ENCODE measurements around the gene IZUMO3.
"Not testable (repeated sequence)": the region's sequence is repeated elsewhere in the genome, so short reads cannot be mapped to it uniquely, and the experiment has no call there.

Gene IZUMO3, protein sequence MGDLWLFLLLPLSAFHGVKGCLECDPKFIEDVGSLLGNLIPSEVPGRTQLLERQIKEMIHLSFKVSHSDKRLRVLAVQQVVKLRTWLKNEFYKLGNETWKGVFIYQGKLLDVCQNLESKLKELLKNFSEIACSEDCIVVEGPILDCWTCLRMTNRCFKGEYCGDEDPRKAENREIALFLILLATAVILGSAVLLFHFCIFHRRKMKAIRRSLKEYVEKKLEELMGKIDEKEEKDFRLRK

DNA sequence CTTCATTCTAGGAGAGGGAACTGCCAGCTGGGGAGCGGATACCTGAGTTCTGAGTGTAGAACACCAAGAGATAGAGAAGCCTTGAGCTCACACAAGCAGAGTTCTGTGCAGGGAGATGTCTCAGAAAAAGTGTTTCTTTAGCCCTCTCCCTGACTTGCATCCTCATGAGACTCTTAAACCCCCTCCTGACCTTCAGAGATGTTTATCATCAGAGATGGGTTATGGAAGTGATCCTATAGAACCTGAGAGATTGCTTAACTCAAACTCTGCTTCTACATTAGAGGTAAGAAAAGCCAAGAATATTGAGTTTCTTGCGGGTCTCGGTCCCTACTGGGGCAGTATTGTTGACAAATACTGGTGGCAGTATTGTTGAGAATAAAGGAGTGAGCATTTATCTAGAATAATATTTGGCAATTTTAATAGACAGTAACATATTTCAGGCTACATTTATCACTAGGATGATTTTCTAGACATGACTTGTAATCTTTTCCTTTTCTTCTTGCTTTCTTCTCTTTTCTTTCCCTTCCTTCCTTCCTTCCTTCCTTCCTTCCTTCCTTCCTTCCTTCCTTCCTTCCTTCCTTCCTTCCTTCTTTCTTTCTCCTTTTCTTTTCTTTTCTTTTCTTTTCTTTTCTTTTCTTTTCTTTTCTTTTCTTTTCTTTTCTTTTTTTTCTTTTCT, at the start of gene IZUMO3:
IZUMO3 (minus strand) TSS at position 51 of the 676 bp plus-strand sequence. CDS start 248 bp downstream, outside the sequence.
- DNase-seq (ENCODE audit: low spot score), result no peak

GRCh38 chr9:24594234-24594850, 48.6 kb upstream of the IZUMO3 start:
- DNase-seq (ENCODE audit: low spot score), result no peak

DNA sequence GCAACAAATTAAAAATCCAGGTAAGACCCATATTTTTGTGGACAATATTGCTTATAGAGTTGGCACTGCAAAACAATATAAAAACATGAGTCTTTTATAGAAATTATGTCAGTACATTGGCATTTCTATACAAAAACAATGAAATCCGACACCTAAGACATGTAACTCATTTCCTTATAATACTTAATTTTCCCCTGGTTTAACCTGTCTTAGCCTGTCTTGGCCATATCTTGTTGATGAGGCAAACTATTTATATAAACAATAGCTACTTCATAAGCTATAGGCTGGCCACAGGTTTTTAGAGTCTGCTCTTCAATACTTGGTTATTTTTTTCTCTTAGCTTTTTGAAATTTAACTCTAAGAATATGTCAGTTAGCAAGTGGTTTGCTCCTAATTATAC, 44.7 kb upstream of the IZUMO3 start:
- DNase-seq (ENCODE audit: low spot score), result no peak

- no peak for DNase-seq (ENCODE audit: low spot score)
Measured at GRCh38 chr9:24587883-24588282, 42.2 kb upstream of the IZUMO3 start.

DNA sequence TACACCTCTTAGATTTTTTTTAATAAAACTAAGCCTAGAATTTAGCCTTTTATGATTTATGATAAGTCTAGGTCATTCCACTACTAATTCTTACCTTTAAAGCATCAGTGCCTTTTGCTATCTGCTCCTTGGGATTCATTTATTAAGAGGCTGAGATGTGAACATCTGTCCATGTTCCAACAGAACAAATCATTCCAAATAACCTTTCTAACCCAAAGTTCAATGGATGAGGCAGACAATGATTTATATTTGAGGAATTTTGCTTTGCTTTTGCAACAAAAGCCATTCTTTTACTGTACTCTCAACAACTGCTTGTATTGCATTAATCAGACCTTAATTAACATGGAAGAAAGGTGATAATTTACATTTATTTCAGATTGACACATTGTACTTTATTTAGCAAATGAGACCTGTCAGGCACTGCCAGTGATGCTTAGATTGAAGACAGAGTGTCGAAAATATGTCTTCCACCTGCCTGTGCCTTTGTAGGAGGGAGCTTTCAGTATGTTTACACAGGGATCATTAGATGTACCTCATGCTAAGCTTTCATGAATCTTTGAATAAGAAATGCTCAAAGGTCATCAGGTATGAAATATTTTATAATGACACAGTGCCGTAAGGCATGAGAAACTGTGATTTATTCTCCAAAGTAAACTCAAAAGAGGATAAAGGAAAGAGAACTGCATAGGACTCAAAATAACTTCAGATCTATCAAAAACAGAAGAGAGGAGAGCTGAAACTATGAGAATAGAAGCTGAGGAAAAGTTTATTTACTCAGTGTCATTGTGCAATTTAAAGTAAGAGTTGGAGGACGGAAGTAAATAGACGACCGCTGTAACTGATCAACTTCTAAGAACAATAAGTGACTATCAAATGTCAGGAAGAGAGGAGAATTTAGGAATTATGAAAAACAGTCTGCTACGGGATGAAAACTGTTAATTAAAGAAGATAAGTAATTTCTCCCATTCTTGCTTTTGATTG, 36.7 kb upstream of the IZUMO3 start:
- no peak for DNase-seq (ENCODE audit: low spot score)

DNA sequence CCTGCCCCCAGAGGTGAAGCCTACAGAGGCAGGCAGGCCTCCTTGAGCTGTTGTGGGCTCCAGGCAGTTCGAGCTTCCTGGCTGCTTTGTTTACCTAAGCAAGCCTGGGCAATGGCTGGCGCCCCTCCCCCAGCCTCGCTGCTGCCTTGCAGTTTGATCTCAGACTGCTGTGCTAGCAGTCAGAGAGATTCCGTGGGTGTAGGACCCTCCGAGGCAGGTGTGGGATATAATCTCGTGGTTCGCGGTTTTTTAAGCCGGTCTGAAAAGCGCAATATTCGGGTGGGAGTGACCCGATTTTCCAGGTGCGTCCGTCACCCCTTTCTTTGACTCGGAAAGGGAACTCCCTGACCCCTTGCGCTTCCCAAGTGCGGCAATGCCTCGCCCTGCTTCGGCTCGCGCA, 34.3 kb upstream of the IZUMO3 start:
- DNase-seq (ENCODE audit: low spot score), result not testable (repeated sequence)

DNA sequence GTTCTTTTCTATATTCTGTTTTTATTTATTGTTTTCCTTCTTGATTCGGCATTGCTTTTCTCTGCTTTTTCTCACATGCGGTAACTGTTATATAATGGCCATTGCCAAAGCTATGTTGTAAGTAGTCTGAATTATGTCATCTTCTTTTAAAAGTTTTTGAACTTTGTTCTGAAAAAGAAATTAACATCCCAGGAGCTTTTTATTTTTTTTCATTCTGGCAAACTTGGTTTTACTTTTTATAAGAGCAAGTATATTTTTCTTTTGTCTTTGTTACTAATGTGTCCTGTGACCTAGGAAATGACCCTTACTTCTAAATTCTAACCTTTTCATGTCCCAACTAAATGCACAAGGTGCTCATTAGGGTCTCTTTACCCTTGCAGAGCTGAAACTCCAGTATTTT, 26.7 kb upstream of the IZUMO3 start:
- DNase-seq (ENCODE audit: low spot score), result no peak

- no peak for DNase-seq (ENCODE audit: low spot score)
Measured at GRCh38 chr9:24561957-24562356, 16.3 kb upstream of the IZUMO3 start.

GRCh38 chr9:24553183-24553552, 7.5 kb upstream of the IZUMO3 start:
- DNase-seq (ENCODE audit: low spot score), result no peak

DNA sequence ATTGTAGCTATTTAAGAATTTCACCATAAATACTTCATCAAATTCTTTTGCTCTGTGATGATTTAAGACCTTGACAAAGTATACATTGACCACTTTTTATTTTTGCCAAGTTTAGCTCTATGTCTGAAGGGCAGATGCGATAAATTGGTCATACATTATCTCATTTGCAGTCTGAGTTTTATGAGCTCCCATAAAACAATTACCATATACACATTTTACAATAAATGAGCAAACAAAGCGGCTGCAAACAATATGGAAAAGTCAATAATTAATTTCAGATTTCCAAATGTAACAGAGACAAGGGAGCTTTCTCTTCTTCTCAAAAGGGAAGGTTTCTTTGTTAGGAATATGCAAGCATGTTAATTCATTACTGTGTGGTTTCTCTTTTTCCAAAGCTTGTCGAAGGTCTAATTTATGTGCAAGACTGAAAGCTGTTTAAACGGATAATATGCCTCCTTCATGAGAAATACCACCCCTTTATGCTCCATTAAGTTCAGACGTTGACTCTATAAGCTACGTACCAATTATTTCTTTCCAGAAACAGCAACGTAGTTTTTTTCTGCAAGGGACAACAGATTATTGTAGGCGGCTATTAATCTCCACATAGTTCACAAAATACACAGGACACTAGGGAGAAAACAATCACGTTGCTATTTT, 7.0 kb upstream of the IZUMO3 start:
- DNase-seq (ENCODE audit: low spot score), result no peak

DNA sequence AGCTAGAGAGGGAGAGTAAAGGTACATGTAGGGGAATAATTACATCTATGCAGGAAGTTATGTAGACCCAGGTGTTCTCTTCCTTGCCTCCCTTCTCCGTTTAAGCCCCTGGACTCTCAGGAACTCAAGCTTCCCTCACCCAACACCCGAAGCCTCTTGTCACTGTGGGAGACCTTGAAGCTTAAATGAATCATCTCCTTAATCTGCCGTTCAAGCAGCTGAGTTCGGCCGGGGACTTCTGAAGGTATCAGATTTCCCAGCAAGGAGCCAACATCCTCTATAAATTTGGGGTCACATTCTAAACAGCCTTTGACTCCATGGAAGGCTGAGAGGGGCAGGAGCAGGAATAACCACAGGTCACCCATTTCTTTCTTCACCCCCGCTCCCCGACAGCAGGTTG, 412 bp downstream of the IZUMO3 start:
- DNase-seq (ENCODE audit: low spot score), result no peak

DNA sequence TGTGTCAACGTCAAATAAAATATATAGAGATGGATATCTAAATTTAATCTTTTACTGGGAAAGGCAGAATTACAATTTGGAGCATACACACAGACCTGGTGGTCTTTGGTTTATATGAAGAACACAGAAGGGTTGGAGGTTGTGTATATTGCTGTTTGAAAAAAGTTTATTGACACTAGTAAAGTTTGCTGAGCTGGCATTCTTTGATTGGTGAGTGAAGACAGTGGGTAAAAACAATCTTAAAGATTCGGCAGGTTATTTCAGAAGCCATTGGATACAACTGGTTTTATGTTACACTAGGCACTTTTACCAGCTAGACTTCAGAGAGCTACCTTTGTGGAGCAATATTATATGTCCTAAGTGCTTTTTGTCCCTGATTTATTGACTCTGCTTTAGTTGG, 27.2 kb downstream of the IZUMO3 start:
- no peak for DNase-seq (ENCODE audit: low spot score)

DNA sequence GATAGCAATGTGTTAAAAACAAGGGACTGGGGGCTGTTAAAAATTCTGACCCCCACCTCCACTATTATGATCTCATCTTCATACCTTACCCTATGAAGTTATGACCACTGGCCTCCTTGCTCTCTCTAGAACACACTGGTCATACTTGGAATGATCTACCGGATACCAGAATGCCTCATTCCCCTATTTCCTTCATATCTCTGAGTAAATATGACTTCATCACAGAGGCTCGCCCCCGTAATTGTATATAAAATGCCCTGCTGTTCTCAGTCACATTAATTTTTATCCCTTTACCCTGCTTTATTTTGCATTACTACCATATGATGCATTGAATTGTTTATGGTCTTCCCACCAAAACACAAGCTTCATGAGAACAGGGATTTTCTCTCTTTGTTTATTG, 29.2 kb downstream of the IZUMO3 start:
- no peak for DNase-seq (ENCODE audit: low spot score)

DNA sequence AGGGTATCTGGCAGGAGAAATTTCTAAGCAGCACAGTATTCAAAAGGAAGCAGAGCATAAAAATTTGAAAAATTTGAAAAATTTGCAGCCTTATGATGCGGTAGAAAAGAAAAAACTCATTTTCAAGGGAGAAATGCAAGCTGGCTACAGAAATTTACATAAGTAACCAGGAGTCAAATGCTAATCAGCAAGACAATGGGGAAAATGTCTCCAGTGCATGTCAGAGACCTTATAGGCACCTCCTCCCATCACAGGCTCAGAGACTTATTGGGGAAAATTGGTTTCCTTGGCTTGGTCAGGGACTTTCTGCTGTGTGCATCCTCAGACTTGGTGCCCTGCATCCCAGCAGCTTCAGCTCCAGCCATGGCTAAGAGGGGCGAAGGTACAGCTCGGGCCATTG, 35.8 kb downstream of the IZUMO3 start:
- DNase-seq (ENCODE audit: low spot score), result no peak

GRCh38 chr9:24504521-24504920, 41.2 kb downstream of the IZUMO3 start:
- no peak for DNase-seq (ENCODE audit: low spot score)

GRCh38 chr9:24502206-24502937, 43.3 kb downstream of the IZUMO3 start:
- DNase-seq (ENCODE audit: low spot score), result no peak

DNA sequence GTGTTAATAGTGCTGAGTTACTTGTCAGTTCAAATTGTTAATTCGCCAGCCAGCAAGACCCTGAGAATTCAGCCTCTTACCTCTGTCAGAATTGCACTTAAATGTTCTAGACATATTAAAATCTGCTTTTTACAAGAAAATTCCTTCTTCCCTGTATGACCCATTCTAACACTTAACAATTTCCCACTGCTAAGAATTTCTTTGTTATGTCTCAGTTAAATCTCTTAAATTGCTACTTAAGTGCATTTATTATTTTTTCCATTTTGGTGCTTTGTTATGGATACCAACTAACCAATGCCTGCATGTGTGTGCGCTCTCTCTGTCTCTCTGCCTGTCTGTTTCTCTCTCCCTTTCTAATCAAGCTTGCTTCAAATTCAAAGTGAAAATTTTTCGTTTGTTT, 44.9 kb downstream of the IZUMO3 start:
- DNase-seq (ENCODE audit: low spot score), result no peak

DNA sequence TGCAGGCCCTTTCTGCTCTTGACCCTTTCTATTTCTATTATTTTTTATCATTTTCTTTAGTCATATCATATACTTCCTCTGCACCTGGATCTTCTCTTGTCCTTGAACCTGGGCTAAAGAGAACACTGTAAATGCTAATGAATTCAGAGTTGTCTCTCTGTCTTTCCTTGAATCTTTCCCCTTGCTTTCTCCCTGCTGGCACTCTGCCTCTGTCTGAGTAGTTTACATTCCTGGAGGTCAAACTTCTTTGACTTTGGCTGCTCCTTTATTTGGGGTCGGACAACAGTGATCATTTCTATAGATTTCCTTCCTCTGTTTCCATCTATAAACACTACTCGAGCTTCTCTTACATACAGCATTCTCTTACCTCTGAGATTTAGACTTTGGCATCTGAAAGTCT, 47.1 kb downstream of the IZUMO3 start:
- no peak for DNase-seq (ENCODE audit: low spot score)

GRCh38 chr9:24497671-24498070, 48.0 kb downstream of the IZUMO3 start:
- DNase-seq (ENCODE audit: low spot score), result no peak

Data from AG08395 (cell line).